Stimulated activated CD4-positive, alpha-beta T cell treated with anti-CD3 and anti-CD28 coated beads, Interleukin-15, amount 100 ng/mL, for 24 hours (primary cell): ENCODE measurements around the gene SSB.
A peak's percentile ranks its signal among the peaks of the same experiment; 100 is the strongest.
"Not testable (repeated sequence)": the region's sequence is repeated elsewhere in the genome, so short reads cannot be mapped to it uniquely, and the experiment has no call there.

Source experiments
- DNase-seq: peaks from one replicate; pipeline ENCODE4 v3.0.0-alpha.2; 2020

Gene SSB

DNA sequence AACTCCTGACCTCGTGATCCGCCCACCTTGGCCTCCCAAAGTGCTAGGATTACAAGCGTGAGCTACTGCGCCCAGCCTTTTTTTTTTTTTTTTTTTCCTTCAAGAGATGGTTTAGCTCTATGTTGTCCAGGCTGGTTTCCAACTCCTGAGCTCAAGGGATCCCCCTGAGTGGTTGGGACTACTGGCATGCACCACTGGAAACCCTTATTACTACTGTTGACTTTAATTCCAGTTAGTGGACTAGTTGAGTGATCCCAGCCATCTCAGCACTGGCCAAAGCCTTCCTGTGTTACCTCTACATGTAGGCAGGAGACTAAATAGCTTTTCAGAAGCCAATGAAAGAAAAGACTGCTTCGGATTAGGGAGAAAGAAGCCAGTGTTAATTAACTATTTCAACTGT is 8.1 kb upstream of the SSB start:
- DNase-seq, result no peak

DNA sequence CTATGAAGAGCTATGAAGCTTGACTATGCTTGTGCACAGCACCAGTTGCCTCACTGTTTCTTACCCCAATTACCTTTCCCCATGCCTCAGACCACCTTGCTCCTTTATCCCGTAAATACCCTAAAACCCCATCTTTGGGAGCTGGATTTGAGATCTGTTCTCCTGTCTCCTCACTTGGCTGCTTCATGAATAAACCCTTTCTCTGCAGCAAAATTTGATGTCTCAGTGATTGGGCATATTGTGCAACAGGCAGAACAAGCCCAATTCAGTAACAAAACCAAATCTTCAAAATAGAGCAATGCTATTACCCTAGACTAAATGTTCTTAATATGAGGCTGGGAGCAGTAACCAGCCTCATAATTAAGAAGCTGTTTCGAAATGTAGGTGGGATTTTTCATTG is 3.5 kb upstream of the SSB start:
- no peak for DNase-seq

DNA sequence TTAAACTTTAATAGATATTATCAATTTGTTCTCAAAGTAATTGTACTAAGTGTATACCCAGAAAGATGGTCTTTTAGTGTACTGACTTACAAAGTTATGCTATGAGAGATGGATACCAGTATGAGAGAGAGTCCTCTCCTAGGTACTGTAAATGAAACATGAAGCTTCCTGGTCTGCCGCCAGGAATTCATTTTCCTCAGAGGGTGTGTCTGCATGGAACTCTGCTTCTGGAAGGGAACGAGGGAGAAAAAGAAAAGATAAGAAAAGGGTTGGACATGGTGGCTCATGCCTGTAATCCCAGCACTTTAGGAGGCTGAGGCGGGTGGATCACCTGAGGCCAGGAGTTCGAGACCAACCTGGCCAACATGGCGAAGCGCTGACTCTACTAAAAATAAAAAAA is 2.2 kb upstream of the SSB start:
- no peak for DNase-seq

DNA sequence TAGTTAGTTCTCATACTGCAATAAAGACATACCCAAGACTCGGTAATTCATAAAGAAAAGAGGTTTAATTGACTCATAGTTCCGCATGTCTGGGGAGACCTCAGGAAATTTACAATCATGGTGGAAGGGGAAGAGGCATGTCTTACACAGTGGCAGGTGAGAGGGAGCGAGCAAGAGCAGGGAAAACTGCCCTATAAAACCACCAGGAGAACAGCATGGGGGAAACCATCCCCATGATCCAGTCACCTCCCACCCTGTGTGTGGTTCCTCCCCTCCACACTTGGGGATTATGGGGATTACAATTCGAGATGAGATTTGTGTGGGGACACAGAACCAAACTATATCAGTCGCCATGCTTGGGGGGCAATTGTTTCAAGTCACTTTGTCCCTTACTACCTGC is 1.1 kb upstream of the SSB start:
- no peak for DNase-seq

GRCh38 chr2:169798397-169798717 is 314 bp upstream of the SSB start:
- DNase-seq, result no peak

DNA sequence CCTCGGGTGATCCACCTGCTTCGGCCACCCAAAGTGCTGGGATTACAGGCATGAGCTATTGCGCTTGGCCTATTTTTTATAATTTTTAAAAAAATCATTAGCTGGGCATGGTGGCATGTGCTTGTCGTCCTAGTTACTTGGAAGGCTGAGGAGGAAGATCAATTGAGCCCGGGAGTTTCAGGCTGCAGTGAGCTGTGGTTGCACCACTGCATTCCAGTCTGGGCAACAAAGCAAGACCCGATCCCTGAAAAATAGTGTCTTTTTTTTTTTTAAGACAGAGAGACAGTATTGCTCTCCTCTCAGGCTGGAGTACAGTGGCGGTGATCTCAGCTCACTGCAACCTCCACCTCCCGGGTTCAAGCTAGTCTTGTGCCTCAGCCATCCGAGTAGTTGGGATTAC is 4.8 kb downstream of the SSB start:
- no peak for DNase-seq

DNA sequence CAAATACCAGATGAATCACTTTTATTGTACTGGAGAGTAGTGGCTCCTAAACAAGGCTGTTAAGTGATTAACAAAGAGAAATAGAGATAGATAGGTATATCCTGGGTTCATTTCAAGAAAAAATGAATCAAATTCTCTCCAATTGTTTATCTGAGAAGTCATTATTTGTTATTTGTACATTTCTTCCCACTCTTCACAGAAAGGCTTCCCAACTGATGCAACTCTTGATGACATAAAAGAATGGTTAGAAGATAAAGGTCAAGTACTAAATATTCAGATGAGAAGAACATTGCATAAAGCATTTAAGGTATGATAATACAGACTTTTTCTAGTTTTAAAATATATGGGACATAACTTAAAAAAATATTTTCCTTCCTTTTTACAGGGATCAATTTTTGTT is 7.9 kb downstream of the SSB start:
- no peak for DNase-seq

DNA sequence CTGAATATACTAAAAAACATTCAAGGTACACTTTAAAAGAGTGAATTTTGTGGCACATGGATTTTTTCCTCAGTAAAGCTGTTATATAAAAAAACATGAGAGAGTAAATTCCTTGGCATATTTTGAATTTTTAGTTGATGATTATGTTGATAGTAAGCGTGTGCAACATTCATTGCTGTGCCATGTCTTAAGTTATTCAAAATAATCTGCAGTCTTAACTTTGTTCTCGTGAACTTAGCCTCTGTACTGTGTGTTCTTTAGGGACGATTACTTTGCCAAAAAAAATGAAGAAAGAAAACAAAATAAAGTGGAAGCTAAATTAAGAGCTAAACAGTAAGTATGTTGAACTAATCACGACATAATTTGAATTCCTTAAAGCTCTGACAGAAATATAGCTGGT is 9.6 kb downstream of the SSB start:
- DNase-seq, result no peak

DNA sequence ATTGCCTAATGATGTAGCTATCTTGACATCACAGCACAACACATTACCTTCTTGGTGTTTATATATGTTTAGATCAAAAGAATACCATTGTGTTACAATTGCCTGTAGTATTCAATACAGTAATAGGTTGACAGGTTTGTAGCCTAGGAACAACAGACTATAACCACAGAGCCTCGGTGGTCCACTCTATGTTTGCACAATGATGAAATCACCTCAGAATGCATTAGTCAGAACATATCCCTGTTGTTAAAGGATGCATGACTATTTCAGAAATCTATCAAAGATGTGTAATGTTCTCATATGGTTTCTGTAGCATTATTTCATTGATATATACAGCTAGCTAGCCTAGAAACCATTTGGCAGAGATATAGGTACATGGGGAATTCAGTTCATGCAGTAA is 17.2 kb downstream of the SSB start:
- no peak for DNase-seq

DNA sequence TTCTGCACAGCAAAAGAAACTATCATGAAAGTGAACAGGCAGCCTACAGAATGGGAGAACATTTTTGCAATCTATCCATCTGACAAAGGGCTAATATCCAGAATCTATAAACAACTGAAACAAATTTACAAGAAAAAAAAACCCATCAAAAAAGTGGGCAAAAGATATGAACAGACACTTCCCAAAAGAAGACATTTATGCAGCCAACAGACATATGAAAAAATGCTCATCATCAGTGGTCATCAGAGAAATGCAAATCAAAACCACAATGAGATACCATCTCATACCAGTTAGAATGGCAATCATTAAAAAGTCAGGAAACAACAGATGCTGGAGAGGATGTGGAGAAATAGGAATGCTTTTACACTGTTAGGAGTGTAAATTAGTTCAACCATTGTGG is 18.3 kb downstream of the SSB start:
- not testable (repeated sequence) for DNase-seq

DNA sequence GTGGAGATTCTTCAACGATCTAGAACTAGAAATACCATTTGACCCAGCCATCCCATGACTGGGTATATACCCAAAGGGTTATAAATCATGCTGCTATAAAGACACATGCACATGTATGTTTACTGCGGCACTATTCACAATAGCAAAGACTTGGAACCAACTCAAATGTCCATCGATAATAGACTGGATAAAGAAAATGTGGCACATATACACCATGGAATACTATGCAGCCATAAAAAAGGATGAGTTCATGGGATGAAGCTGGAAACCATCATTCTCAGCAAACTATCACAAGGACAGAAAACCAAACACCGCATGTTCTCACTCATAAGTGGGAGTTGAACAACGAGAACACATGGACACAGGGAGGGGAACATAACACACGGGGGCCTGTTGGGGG is 18.7 kb downstream of the SSB start:
- DNase-seq, result not testable (repeated sequence)

- no peak for DNase-seq
Observed at GRCh38 chr2:169818241-169818640, 19.6 kb downstream of the SSB start.

GRCh38 chr2:169819106-169819505 is 20.4 kb downstream of the SSB start:
- no peak for DNase-seq

DNA sequence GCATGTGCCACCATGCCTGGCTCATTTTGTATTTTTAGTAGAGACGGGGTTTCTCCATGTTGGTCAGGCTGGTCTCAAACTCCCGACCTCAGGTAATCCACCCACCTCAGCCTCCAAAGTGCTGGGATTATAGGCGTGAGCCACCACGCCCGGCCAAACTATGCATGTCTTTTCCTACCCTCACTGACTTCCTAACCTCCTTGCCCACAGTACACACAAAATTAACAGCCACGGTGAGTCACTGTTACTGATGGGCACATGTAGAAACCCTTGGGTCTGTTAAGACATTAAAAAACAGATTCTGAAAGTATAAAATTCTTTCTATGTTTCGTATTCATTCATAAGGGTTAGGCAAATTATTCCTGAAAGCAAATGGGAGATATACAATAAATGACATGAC is 21.4 kb downstream of the SSB start:
- not testable (repeated sequence) for DNase-seq

DNA sequence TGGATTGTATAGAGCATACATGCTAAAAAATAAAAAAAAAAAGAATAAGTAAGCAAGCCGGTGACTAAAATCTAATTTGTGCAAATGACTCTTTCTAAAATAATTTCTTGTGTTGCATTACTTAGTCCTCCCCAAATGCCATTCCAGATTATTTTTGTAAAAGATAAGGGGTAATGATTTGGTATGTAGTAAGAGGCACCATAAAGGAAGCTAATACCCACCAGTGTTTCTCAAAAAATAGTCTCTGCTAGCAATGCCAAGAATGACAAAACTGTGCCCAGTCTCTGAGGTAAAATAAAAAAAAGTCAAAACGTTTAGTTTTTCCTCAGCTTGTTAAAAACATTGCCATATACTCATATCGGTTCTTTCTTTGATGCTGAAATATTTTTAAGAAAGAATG is 23.4 kb downstream of the SSB start:
- no peak for DNase-seq

- no peak for DNase-seq
Observed at GRCh38 chr2:169822785-169823392, 24.2 kb downstream of the SSB start.

GRCh38 chr2:169823996-169824372 is 25.3 kb downstream of the SSB start:
- DNase-seq, result no peak

DNA sequence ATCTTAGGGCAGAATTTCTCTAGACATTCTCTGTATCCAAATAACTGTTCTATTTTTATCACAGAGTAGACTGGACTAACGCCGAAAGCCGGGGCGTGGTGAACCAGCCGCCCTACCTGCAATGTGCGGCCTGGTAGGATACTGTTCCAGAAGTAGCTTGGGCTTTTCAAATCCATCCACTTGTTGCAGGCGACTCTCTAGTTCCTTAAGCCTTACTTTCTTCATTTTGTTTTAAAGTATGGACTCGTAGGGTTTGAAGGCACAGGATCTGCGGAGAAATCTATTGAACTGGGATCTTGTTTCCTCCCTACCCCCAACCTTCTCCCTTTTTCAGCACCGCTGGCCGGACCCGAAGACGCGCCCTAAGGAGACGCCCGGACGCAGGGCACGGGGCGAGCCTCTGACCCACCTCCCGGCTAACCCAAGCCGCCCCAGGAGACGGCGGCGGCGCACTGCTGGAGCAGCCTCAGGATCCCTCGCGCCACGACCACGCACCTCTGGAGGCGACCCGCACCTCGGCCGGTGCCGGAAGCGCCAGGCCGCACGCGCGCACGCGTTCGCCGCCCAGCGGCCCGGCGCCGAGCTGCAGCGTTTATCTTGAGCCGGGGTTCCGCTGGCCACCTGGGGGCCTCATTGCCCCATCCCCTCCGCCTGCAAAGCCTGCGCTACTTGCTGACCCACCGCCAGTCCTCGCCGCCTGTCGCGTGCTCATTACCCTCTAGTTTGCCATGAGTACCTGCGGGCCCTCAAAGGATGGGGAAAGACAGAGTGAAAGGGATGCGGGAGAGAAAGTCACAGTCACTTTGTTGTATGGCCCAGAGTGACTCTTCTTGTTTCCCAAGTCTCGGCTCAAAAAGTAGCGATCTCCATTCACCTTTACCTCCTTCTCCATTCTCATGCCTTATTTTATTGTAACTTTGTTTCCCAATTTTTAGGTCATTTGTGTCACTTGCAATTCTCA is 26.0 kb downstream of the SSB start, which contains the start of gene METTL5:
TSS of gene METTL5 (minus strand) at position 533 of the 961 bp plus-strand sequence. CDS start at position 225, 308 bp downstream.
- DNase-seq, result peak; percentile 88

DNA sequence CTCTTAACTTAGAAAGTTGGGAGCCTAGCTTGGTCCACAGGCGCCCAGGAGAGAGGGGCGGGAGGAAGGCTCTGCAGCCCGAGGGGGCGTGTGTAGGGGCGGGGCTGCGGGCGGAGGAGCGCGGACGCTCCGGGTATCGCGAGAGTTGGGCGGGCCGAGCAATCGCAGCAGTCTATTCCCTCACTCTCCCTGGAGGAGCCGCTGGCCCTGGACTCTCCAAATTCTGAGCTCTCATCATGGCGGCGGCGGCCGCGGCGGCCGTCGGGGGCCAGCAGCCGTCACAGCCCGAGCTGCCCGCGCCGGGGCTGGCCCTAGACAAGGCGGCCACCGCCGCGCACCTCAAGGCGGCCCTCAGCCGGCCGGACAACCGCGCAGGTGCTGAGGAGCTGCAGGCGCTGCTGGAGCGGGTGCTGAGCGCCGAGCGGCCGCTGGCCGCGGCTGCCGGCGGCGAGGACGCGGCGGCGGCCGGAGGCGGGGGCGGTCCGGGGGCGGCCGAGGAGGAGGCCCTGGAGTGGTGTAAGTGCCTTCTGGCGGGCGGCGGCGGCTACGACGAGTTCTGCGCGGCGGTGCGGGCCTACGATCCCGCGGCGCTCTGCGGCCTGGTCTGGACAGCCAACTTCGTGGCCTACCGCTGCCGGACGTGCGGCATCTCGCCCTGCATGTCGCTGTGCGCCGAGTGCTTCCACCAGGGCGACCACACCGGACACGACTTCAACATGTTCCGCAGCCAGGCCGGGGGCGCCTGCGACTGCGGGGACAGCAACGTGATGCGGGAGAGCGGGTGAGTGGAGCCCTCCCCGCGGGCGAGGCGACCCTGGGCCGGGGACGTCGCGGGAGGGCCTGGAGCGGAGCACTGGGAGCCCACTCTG is 28.8 kb downstream of the SSB start, which contains the start of gene UBR3:
TSS of gene UBR3 (plus strand) at position 183 of the 869 bp plus-strand sequence. CDS start at position 237, 54 bp downstream.
- peak; percentile 95 for DNase-seq

- peak; percentile 67 for DNase-seq
Observed at GRCh38 chr2:169828141-169828811, 29.6 kb downstream of the SSB start.

- DNase-seq, result no peak
Observed at GRCh38 chr2:169834401-169834800, 35.7 kb downstream of the SSB start.

DNA sequence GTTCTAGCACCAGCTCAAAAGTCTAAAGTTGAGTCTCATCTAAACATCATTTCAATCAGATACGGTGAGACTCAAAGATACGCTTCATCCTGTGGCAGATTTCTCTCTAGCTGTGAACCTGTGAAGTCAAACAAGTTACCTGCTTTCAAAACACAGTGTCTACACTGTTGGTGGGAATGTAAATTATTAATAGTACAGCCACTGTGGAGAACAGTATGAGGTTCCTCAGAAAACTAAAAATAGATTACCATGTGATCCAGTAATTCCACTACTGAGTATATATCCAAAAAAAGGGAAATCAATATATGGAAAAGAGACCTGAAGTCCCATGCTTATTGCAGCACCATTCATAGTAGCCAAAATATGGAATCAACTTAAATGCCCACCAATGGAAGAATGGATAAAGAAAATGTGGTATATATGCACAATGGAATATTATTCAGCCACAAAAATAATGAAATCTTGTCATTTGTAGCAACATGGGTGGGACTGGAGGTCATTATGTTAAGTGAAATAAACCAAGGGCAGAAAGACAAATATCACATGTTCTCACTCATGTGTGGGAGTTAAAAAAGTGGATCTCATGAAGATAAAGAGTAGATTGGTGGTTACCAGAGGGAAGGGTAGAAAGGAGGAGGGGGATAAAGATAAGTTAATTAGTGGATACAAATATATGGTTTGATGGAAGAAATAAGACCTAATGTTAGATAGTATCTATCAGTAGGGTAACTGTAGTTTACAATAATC is 40.2 kb downstream of the SSB start:
- no peak for DNase-seq
